ENCODE data around the gene CAB39. TPM values are rescaled to one million over a fixed set of nuclear protein-coding genes. Genes with fewer than 3 reads are reported as not detected.

Gene CAB39
- total and polyA plus RNA-seq, 2 donors (not counting 3 experiments of a cell fraction or from before 2014, with no cell fraction given): 25.7 to 53.7 TPM

- dilution Hi-C loops (cut with MboI; ENCODE audit: extremely low pct_ligation_motif_present, low sequenced_read_pairs) (no loop called here), intact Hi-C loops (cut with micrococcal nuclease) (no loop called here)
- H3K4me2 ChIP-seq (ENCODE audit: insufficient read depth, low read length): no peak overlapping the region
- no peaks in the 10 kb centered on the region for H3K9me1 ChIP-seq (replicated peaks; ENCODE audit: control insufficient read depth, extremely low read depth, insufficient read depth, low read length)
- BruUV-seq (replicated peaks): no TSS peak
- ChIA-PET POLR2A (no interaction called here), CTCF (interaction anchor here (0.5 to 1.7 kb wide), 2 partner anchors 90 to 105 kb away, joined by 3 to 9 read pairs; no protein-coding TSS in a partner anchor)
- no peak for DNase-seq (ENCODE audit: low read depth, low spot score)
- no peak overlapping the region for H2AFZ ChIP-seq (ENCODE audit: low read depth, low read length)
- H3K9ac ChIP-seq (replicated peaks; ENCODE audit: extremely low read depth, insufficient read depth, low read length): no peak overlapping the region
- no peak overlapping the region for H3K27ac ChIP-seq (ENCODE audit: insufficient read depth, low read depth, low read length)
- no peaks in the 10 kb centered on the region for H3K36me3 ChIP-seq (ENCODE audit: control insufficient read depth in 2 of 2, extremely low read depth in 1 of 2, insufficient read depth in 2 of 2, low read length in 2 of 2)
- peaks cover 2 to 3% of the 10 kb centered on the region in 2 experiments for H3K27me3 ChIP-seq (ENCODE audit: control insufficient read depth in 2 of 2, insufficient read depth in 2 of 2, low read length in 2 of 2)
- peaks cover 5% of the 10 kb centered on the region for H3K4me1 ChIP-seq (ENCODE audit: control insufficient read depth, extremely low read depth, insufficient read depth, low read length)
- peaks cover 5% of the 10 kb centered on the region for H3K79me2 ChIP-seq (ENCODE audit: control insufficient read depth, insufficient read depth, low read length)
- no peaks in the 10 kb centered on the region for H4K20me1 ChIP-seq (replicated peaks; ENCODE audit: control insufficient read depth, extremely low read depth, insufficient read depth, low read length)
- no peaks in the 10 kb centered on the region for H3K9me3 ChIP-seq (replicated peaks; ENCODE audit: control insufficient read depth, insufficient read depth, low read length)
- no peak overlapping the region for H3K4me3 ChIP-seq (replicated peaks in 1 of 3; ENCODE audit: insufficient read depth in 1 of 3, low read depth in 1 of 3, low read length in 3 of 3)
- TF ChIP-seq GATA2 (IDR thresholded peaks at IDR 0.05; ENCODE audit: insufficient read depth, insufficient read length, low read depth, low read length) (no peak), MYC (IDR thresholded peaks at IDR 0.05; ENCODE audit: low read depth, low read length) (no peak)
- FAIRE-seq: no peak
Measured at GRCh38 chr2:230708204-230708603, 4.4 kb upstream of the CAB39 start.

- Histone ChIP-seq H3K9me1 (replicated peaks; ENCODE audit: control insufficient read depth, extremely low read depth, insufficient read depth, low read length) (no peaks in the 10 kb centered on the region), H3K4me3 (replicated peaks in 1 of 3; ENCODE audit: insufficient read depth in 1 of 3, low read depth in 1 of 3, low read length in 3 of 3) (no peak overlapping the region), H3K27ac (ENCODE audit: insufficient read depth, low read depth, low read length) (no peak overlapping the region), H3K27me3 (ENCODE audit: control insufficient read depth in 2 of 2, insufficient read depth in 2 of 2, low read length in 2 of 2) (peaks cover 1 to 2% of the 10 kb centered on the region in 2 experiments), H3K36me3 (ENCODE audit: control insufficient read depth in 2 of 2, extremely low read depth in 1 of 2, insufficient read depth in 2 of 2, low read length in 2 of 2) (peaks cover 0 to 3% of the 10 kb centered on the region in 2 experiments), H3K9me3 (replicated peaks; ENCODE audit: control insufficient read depth, insufficient read depth, low read length) (no peaks in the 10 kb centered on the region), H3K4me1 (ENCODE audit: control insufficient read depth, extremely low read depth, insufficient read depth, low read length) (peaks cover 20% of the 10 kb centered on the region), H3K4me2 (ENCODE audit: insufficient read depth, low read length) (no peak overlapping the region), H3K79me2 (ENCODE audit: control insufficient read depth, insufficient read depth, low read length) (peaks cover 36% of the 10 kb centered on the region), H4K20me1 (replicated peaks; ENCODE audit: control insufficient read depth, extremely low read depth, insufficient read depth, low read length) (peaks cover 8% of the 10 kb centered on the region), H3K9ac (replicated peaks; ENCODE audit: extremely low read depth, insufficient read depth, low read length) (no peak overlapping the region), H2AFZ (ENCODE audit: low read depth, low read length) (no peak overlapping the region)
- DNase-seq (ENCODE audit: low read depth, low spot score) (no peak), FAIRE-seq (no peak)
- POLR2A ChIA-PET: no interaction called here
- TF ChIP-seq EZH2 (IDR thresholded peaks at IDR 0.05; ENCODE audit: borderline replicate concordance, low read depth, low read length, severe bottlenecking) (no peak), POLR2A (IDR thresholded peaks at IDR 0.05; ENCODE audit: low read depth, low read length) (no peak), FOS (IDR thresholded peaks at IDR 0.05; ENCODE audit: borderline replicate concordance, insufficient read depth, low read length) (no peak)
- dilution Hi-C loops (cut with MboI; ENCODE audit: extremely low pct_ligation_motif_present, low sequenced_read_pairs) (no loop called here), intact Hi-C loops (cut with micrococcal nuclease) (loop anchor here (5.0 kb wide), 2 partner anchors 101 to 704 kb away; no protein-coding TSS in a partner anchor)
- CTCF ChIA-PET: interaction anchor here (2.1 to 4.3 kb wide), 2 partner anchors 87 kb away, joined by 10 to 107 read pairs; no protein-coding TSS in a partner anchor
- BruUV-seq (replicated peaks): no TSS peak
Measured at GRCh38 chr2:230711224-230711623, 1.4 kb upstream of the CAB39 start.

Data from endothelial cell of umbilical vein (primary cell).